Measurements from ENCODE around the gene PLPPR1. TPM values are rescaled to one million over a fixed set of nuclear protein-coding genes. Genes with fewer than 3 reads are reported as not detected.

Gene PLPPR1
- polyA plus RNA-seq, 1 donor from 2014 or later = 157 TPM

DNA sequence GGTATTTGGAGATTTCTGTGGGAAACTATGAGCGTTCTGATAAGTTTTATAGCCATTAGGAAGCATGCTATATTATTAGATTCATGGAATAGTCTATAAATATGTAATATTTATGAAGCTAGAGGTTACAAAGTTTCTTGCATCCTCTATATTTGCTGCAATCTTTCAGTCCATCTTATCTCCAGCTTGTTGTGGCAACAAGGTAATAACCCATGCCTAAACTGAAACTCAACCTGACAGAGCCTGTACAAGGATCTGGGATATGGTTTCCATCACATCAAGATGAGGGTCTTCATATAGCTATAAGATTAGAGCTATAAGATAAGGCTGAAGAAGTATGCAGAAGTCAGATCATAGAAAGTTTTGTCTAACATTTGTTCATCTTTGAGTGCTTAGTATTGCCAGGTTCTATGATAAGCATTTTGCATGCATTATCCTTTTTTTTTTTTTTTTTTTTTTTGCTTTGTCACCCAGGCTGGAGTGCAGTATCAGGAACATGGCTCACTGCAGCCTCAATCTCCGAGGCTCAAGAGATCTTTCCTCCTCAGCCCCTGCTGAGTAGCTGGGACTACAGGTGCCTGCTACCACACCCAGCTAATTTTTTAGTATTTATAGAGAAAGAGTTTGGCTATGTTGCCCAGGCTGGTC is 341.5 kb downstream of the PLPPR1 start:
- no peaks in the 10 kb centered on the region for H3K36me3 ChIP-seq (ENCODE audit: insufficient read depth, low read length)
- no peaks in the 10 kb centered on the region for H3K27me3 ChIP-seq (ENCODE audit: insufficient read depth, low read depth, low read length)
- no peak overlapping the region for H3K4me3 ChIP-seq (ENCODE audit: low read length)
- no peaks in the 10 kb centered on the region for H4K20me1 ChIP-seq (ENCODE audit: insufficient read depth)
- H3K9me2 ChIP-seq (ENCODE audit: insufficient read depth, low read length) = no peaks in the 10 kb centered on the region
- no peaks in the 10 kb centered on the region for H3K79me2 ChIP-seq (replicated peaks; ENCODE audit: insufficient read depth, low read length)
- H2AFZ ChIP-seq (ENCODE audit: low read depth, low read length) = no peak overlapping the region
- no peak overlapping the region for H3K27ac ChIP-seq (ENCODE audit: low read length)
- no peaks in the 10 kb centered on the region for H3K9me3 ChIP-seq (ENCODE audit: low read length)
- no peaks in the 10 kb centered on the region for H3F3A ChIP-seq (ENCODE audit: insufficient read depth, low read length, poor library complexity, severe bottlenecking)
- H3K4me2 ChIP-seq (ENCODE audit: low read length) = no peak overlapping the region
- H3K9ac ChIP-seq (ENCODE audit: low read length) = no peak overlapping the region
- TF ChIP-seq EZH2 (IDR thresholded peaks at IDR 0.05; ENCODE audit: borderline replicate concordance, insufficient read depth, low read length, poor library complexity, severe bottlenecking) = no peak
- no peak for TF ChIP-seq EP300 (conservative IDR thresholded peaks at IDR 0.05; ENCODE audit: poor library complexity, severe bottlenecking)
- TF ChIP-seq SMC3 (conservative IDR thresholded peaks at IDR 0.05; ENCODE audit: poor library complexity) = no peak
- no peak for TF ChIP-seq POLR2AphosphoS5 (IDR thresholded peaks at IDR 0.05)
- no peak for TF ChIP-seq TAF1 (IDR thresholded peaks at IDR 0.05; ENCODE audit: low read depth)
- TF ChIP-seq, protein P1, sequence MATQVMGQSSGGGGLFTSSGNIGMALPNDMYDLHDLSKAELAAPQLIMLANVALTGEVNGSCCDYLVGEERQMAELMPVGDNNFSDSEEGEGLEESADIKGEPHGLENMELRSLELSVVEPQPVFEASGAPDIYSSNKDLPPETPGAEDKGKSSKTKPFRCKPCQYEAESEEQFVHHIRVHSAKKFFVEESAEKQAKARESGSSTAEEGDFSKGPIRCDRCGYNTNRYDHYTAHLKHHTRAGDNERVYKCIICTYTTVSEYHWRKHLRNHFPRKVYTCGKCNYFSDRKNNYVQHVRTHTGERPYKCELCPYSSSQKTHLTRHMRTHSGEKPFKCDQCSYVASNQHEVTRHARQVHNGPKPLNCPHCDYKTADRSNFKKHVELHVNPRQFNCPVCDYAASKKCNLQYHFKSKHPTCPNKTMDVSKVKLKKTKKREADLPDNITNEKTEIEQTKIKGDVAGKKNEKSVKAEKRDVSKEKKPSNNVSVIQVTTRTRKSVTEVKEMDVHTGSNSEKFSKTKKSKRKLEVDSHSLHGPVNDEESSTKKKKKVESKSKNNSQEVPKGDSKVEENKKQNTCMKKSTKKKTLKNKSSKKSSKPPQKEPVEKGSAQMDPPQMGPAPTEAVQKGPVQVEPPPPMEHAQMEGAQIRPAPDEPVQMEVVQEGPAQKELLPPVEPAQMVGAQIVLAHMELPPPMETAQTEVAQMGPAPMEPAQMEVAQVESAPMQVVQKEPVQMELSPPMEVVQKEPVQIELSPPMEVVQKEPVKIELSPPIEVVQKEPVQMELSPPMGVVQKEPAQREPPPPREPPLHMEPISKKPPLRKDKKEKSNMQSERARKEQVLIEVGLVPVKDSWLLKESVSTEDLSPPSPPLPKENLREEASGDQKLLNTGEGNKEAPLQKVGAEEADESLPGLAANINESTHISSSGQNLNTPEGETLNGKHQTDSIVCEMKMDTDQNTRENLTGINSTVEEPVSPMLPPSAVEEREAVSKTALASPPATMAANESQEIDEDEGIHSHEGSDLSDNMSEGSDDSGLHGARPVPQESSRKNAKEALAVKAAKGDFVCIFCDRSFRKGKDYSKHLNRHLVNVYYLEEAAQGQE (IDR thresholded peaks at IDR 0.05; ENCODE audit: borderline replicate concordance) = no peak
- TF ChIP-seq RAD21 (conservative IDR thresholded peaks at IDR 0.05) = no peak
- TF ChIP-seq, protein P2, sequence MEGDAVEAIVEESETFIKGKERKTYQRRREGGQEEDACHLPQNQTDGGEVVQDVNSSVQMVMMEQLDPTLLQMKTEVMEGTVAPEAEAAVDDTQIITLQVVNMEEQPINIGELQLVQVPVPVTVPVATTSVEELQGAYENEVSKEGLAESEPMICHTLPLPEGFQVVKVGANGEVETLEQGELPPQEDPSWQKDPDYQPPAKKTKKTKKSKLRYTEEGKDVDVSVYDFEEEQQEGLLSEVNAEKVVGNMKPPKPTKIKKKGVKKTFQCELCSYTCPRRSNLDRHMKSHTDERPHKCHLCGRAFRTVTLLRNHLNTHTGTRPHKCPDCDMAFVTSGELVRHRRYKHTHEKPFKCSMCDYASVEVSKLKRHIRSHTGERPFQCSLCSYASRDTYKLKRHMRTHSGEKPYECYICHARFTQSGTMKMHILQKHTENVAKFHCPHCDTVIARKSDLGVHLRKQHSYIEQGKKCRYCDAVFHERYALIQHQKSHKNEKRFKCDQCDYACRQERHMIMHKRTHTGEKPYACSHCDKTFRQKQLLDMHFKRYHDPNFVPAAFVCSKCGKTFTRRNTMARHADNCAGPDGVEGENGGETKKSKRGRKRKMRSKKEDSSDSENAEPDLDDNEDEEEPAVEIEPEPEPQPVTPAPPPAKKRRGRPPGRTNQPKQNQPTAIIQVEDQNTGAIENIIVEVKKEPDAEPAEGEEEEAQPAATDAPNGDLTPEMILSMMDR (IDR thresholded peaks at IDR 0.05; ENCODE audit: poor library complexity, severe bottlenecking) = no peak
- no peak for TF ChIP-seq MXI1 (conservative IDR thresholded peaks at IDR 0.05; ENCODE audit: poor library complexity, severe bottlenecking)

DNA sequence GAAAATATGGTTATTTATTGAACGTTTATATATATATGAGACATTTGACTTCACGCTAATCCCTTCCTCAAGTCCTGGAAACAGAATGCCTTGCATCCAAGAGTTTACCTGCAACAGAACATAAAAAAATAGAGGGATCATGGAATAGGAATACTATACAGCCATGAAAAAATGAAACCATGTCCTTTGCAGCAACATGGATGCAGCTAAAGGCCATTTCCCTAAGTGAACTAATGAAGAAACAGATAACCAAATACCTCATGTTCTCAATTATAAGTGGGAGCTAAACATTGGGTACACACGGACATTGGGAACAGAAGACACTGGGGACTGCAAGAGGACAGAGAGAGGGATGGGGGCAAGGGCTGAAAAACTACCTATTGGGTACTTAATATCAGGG is 343.3 kb downstream of the PLPPR1 start:
- Histone ChIP-seq H3F3A (ENCODE audit: insufficient read depth, low read length, poor library complexity, severe bottlenecking) (no peaks in the 10 kb centered on the region), H3K9ac (ENCODE audit: low read length) (no peak overlapping the region), H3K27ac (ENCODE audit: low read length) (no peak overlapping the region), H3K9me3 (ENCODE audit: low read length) (no peaks in the 10 kb centered on the region), H3K27me3 (ENCODE audit: insufficient read depth, low read depth, low read length) (no peaks in the 10 kb centered on the region), H3K36me3 (ENCODE audit: insufficient read depth, low read length) (no peaks in the 10 kb centered on the region), H3K4me3 (ENCODE audit: low read length) (no peak overlapping the region), H4K20me1 (ENCODE audit: insufficient read depth) (no peaks in the 10 kb centered on the region), H2AFZ (ENCODE audit: low read depth, low read length) (no peak overlapping the region), H3K79me2 (replicated peaks; ENCODE audit: insufficient read depth, low read length) (no peaks in the 10 kb centered on the region), H3K4me2 (ENCODE audit: low read length) (no peak overlapping the region), H3K9me2 (ENCODE audit: insufficient read depth, low read length) (no peaks in the 10 kb centered on the region)
- no peak for TF ChIP-seq RAD21 (conservative IDR thresholded peaks at IDR 0.05)
- no peak for TF ChIP-seq MXI1 (conservative IDR thresholded peaks at IDR 0.05; ENCODE audit: poor library complexity, severe bottlenecking)
- no peak for TF ChIP-seq SMC3 (conservative IDR thresholded peaks at IDR 0.05; ENCODE audit: poor library complexity)
- TF ChIP-seq POLR2AphosphoS5 (IDR thresholded peaks at IDR 0.05) = no peak
- TF ChIP-seq, protein P2 (IDR thresholded peaks at IDR 0.05; ENCODE audit: poor library complexity, severe bottlenecking) = no peak
- TF ChIP-seq TAF1 (IDR thresholded peaks at IDR 0.05; ENCODE audit: low read depth) = no peak
- TF ChIP-seq, protein P1 (IDR thresholded peaks at IDR 0.05; ENCODE audit: borderline replicate concordance) = no peak
- no peak for TF ChIP-seq EP300 (conservative IDR thresholded peaks at IDR 0.05; ENCODE audit: poor library complexity, severe bottlenecking)
- TF ChIP-seq EZH2 (IDR thresholded peaks at IDR 0.05; ENCODE audit: borderline replicate concordance, insufficient read depth, low read length, poor library complexity, severe bottlenecking) = no peak

Data from neural cell (in vitro differentiated cells).